Loucy (cell line): ENCODE data around the gene ABCG1.

ENCODE experiments used
- H2AFZ ChIP-seq: fragments of 200-600 bp; sonication (generic); 2 replicates; pipeline ENCODE4 v1.6.0; 2016; ENCODE audit warnings: antibody characterized with exemption, mild to moderate bottlenecking, low read length, moderate library complexity
- H3F3A ChIP-seq: fragments of 200-600 bp; 2 replicates; pipeline ENCODE4 v1.6.0; 2016; ENCODE audit warnings: antibody characterized with exemption, low read depth, mild to moderate bottlenecking
- H3K27me3 ChIP-seq: fragments of 200-600 bp; sonication (generic); 2 replicates; pipeline ENCODE4 v1.6.1; 2014; ENCODE audit warnings: low read length, mild to moderate bottlenecking; ENCODE audit not compliant: insufficient read depth, poor library complexity, severe bottlenecking
- H3K36me3 ChIP-seq: fragments of 200-600 bp; sonication (generic); 2 replicates; pipeline ENCODE4 v1.6.1; 2016; ENCODE audit warnings: low read length; ENCODE audit not compliant: insufficient read depth
- H3K4me1 ChIP-seq: fragments of 200-600 bp; sonication (generic); 2 replicates; pipeline ENCODE4 v1.5.1; 2014; ENCODE audit warnings: low read length, mild to moderate bottlenecking; ENCODE audit not compliant: insufficient read depth, poor library complexity, severe bottlenecking
- H3K4me2 ChIP-seq: fragments of 200-600 bp; sonication (generic); 2 replicates; pipeline ENCODE4 v1.6.0; 2014; ENCODE audit warnings: antibody characterized with exemption, low read length, low read depth, mild to moderate bottlenecking; ENCODE audit not compliant: poor library complexity, severe bottlenecking
- H3K4me3 ChIP-seq: fragments of 200-600 bp; sonication (generic); 2 replicates; pipeline ENCODE4 v1.5.1; 2014; ENCODE audit warnings: low read length, mild to moderate bottlenecking, mixed read lengths; ENCODE audit not compliant: poor library complexity, severe bottlenecking
- H3K79me2 ChIP-seq: fragments of 200-600 bp; sonication (generic); 2 replicates; pipeline ENCODE4 v1.6.1; 2014; ENCODE audit warnings: low read length; ENCODE audit not compliant: insufficient read depth
- H3K9ac ChIP-seq: fragments of 200-600 bp; sonication (generic); 2 replicates; pipeline ENCODE4 v1.6.0; 2014; ENCODE audit warnings: mild to moderate bottlenecking, low read depth, low read length, moderate library complexity; ENCODE audit not compliant: poor library complexity, severe bottlenecking
- H3K9me2 ChIP-seq: fragments of 200-600 bp; sonication (generic); replicated peaks from 2 replicates; pipeline ENCODE4 v1.6.1; 2016; ENCODE audit warnings: low read depth, low read length, mixed read lengths
- H3K9me3 ChIP-seq: fragments of 200-600 bp; sonication (generic); 2 replicates; pipeline ENCODE4 v1.6.1; 2014; ENCODE audit warnings: mild to moderate bottlenecking, antibody characterized with exemption, low read length, low read depth; ENCODE audit not compliant: insufficient read depth
- H4K20me1 ChIP-seq: fragments of 200-600 bp; sonication (generic); 2 replicates; pipeline ENCODE4 v1.6.0; 2014; ENCODE audit warnings: antibody characterized with exemption, low read length, mild to moderate bottlenecking; ENCODE audit not compliant: insufficient read depth, poor library complexity, severe bottlenecking
- CTCF ChIP-seq: fragments of 200-600 bp; sonication (generic); conservative IDR thresholded peaks from 2 replicates; pipeline ENCODE4 v1.5.1; 2014; ENCODE audit warnings: mild to moderate bottlenecking, antibody characterized with exemption, low read length
- EZH2phosphoT487 ChIP-seq: fragments of 200-600 bp; IDR thresholded peaks from 2 replicates; pipeline ENCODE4 v1.6.1; 2018; ENCODE audit warnings: antibody characterized with exemption, mild to moderate bottlenecking, moderate library complexity, borderline replicate concordance

The ABCG1 gene

GRCh38 chr21:42193131-42193671 is 25.7 kb upstream of the ABCG1 start:
- H3K4me1 ChIP-seq = peaks cover 64% of the 10 kb centered on the region

GRCh38 chr21:42193721-42194120 is 25.2 kb upstream of the ABCG1 start:
- H3K4me2 ChIP-seq = no peak overlapping the region
- H2AFZ ChIP-seq = no peak overlapping the region
- no peaks in the 10 kb centered on the region for H4K20me1 ChIP-seq
- no peaks in the 10 kb centered on the region for H3K9me2 ChIP-seq
- H3F3A ChIP-seq = no peaks in the 10 kb centered on the region; the same call in 1 of the 2 replicates
- no peak overlapping the region for H3K9ac ChIP-seq
- no peak for TF ChIP-seq CTCF
- TF ChIP-seq EZH2phosphoT487 = no peak
- no peaks in the 10 kb centered on the region for H3K27me3 ChIP-seq
- no peaks in the 10 kb centered on the region for H3K9me3 ChIP-seq
- no peaks in the 10 kb centered on the region for H3K79me2 ChIP-seq
- H3K4me3 ChIP-seq = no peak overlapping the region
- no peaks in the 10 kb centered on the region for H3K36me3 ChIP-seq
- peaks cover 64% of the 10 kb centered on the region for H3K4me1 ChIP-seq

More at GRCh38 chr21:42193131-42193671, 25.7 kb upstream of the ABCG1 start:
- Histone ChIP-seq H3K4me2 (no peak overlapping the region), H2AFZ (peak overlapping the region; percentile 34; the same call in 1 of the 2 replicates), H3F3A (no peaks in the 10 kb centered on the region; the same call in 1 of the 2 replicates), H3K9me3 (no peaks in the 10 kb centered on the region), H3K9ac (peak overlapping the region; percentile 2), H3K9me2 (no peaks in the 10 kb centered on the region), H3K79me2 (no peaks in the 10 kb centered on the region), H3K4me3 (no peak overlapping the region), H4K20me1 (no peaks in the 10 kb centered on the region), H3K27me3 (no peaks in the 10 kb centered on the region), H3K36me3 (no peaks in the 10 kb centered on the region)
- TF ChIP-seq CTCF (no peak), EZH2phosphoT487 (no peak)

GRCh38 chr21:42194863-42195262 is 24.1 kb upstream of the ABCG1 start:
- H3K79me2 ChIP-seq = no peaks in the 10 kb centered on the region
- TF ChIP-seq CTCF (no peak), EZH2phosphoT487 (no peak)
- H3K4me1 ChIP-seq = peaks cover 64% of the 10 kb centered on the region
- no peak overlapping the region for H3K9ac ChIP-seq
- no peak overlapping the region for H2AFZ ChIP-seq
- no peaks in the 10 kb centered on the region for H3K9me3 ChIP-seq
- no peaks in the 10 kb centered on the region; the same call in 1 of the 2 replicates for H3F3A ChIP-seq
- H3K9me2 ChIP-seq = no peaks in the 10 kb centered on the region
- no peak overlapping the region for H3K4me3 ChIP-seq
- no peaks in the 10 kb centered on the region for H3K27me3 ChIP-seq
- H4K20me1 ChIP-seq = no peaks in the 10 kb centered on the region
- H3K36me3 ChIP-seq = no peaks in the 10 kb centered on the region
- H3K4me2 ChIP-seq = no peak overlapping the region
